Measurements from ENCODE around the gene TNFRSF9.

Gene TNFRSF9

GRCh38 chr1:7983086-7983778 is 42.6 kb upstream of the TNFRSF9 start:
- TF ChIP-seq CTCF (IDR thresholded peaks at IDR 0.05) (no peak), ZFX (IDR thresholded peaks at IDR 0.05; ENCODE audit: borderline replicate concordance) (no peak)
- H3K27ac ChIP-seq, result no peak overlapping the region

GRCh38 chr1:7980984-7981383 is 40.3 kb upstream of the TNFRSF9 start:
- H3K27ac ChIP-seq, result peak overlapping the region; percentile 32
- TF ChIP-seq ZFX (IDR thresholded peaks at IDR 0.05; ENCODE audit: borderline replicate concordance) (no peak), CTCF (IDR thresholded peaks at IDR 0.05) (no peak)

- TF ChIP-seq CTCF (IDR thresholded peaks at IDR 0.05) (peak; percentile 96), ZFX (IDR thresholded peaks at IDR 0.05; ENCODE audit: borderline replicate concordance) (no peak)
- peak overlapping the region; percentile 22; the same call in 1 of the 2 replicates for H3K27ac ChIP-seq
Observed at GRCh38 chr1:7975212-7975865, 34.7 kb upstream of the TNFRSF9 start.

GRCh38 chr1:7973086-7973485 is 32.4 kb upstream of the TNFRSF9 start:
- TF ChIP-seq ZFX (IDR thresholded peaks at IDR 0.05; ENCODE audit: borderline replicate concordance), result no peak
- TF ChIP-seq CTCF (IDR thresholded peaks at IDR 0.05), result no peak
- no peak overlapping the region for H3K27ac ChIP-seq

- H3K27ac ChIP-seq, result no peak overlapping the region
- no peak for TF ChIP-seq ZFX (IDR thresholded peaks at IDR 0.05; ENCODE audit: borderline replicate concordance)
- no peak for TF ChIP-seq CTCF (IDR thresholded peaks at IDR 0.05)
Observed at GRCh38 chr1:7972285-7972684, 31.6 kb upstream of the TNFRSF9 start.

- H3K27ac ChIP-seq, result no peak overlapping the region
- TF ChIP-seq ZFX (IDR thresholded peaks at IDR 0.05; ENCODE audit: borderline replicate concordance) (no peak), CTCF (IDR thresholded peaks at IDR 0.05) (no peak)
Observed at GRCh38 chr1:7971024-7971423, 30.4 kb upstream of the TNFRSF9 start.

- no peak for TF ChIP-seq ZFX (IDR thresholded peaks at IDR 0.05; ENCODE audit: borderline replicate concordance)
- no peak for TF ChIP-seq CTCF (IDR thresholded peaks at IDR 0.05)
- H3K27ac ChIP-seq, result no peak overlapping the region
Observed at GRCh38 chr1:7970246-7970645, 29.6 kb upstream of the TNFRSF9 start.
